ENCODE results near the gene TTLL8. TPM values are rescaled to one million over a fixed set of nuclear protein-coding genes. Genes with fewer than 3 reads are reported as not detected.

TTLL8 gene
- total and polyA plus RNA-seq, 2 donors (not counting 3 experiments of a cell fraction or from before 2014, with no cell fraction given), result not detected

DNA sequence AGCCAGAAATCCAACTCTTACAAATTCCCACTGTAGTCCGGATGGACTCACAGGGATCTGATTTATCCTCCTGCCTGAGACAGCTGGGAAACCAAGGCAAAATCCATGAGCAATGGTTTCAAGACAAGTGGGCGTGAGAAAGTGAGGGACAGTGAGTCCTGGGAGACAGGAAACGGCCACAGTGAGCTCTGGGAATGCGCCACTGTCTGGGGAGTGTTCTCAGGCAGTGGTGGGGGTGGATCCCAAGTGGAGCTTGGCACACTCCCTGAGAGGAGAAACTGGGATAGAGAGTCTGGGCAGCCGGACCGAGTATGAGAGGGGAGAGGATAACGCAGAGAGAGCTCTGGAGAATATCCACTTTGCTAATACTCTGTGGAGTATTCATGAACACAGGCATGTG is 55.3 kb downstream of the TTLL8 start:
- dilution Hi-C loops (cut with MboI; ENCODE audit: extremely low pct_ligation_motif_present, low sequenced_read_pairs) (no loop called here), intact Hi-C loops (cut with micrococcal nuclease) (no loop called here)
- Histone ChIP-seq H3K4me1 (ENCODE audit: control insufficient read depth, extremely low read depth, insufficient read depth, low read length) (no peaks in the 10 kb centered on the region), H3K79me2 (ENCODE audit: control insufficient read depth, insufficient read depth, low read length) (no peaks in the 10 kb centered on the region), H3K27me3 (ENCODE audit: control insufficient read depth in 2 of 2, insufficient read depth in 2 of 2, low read length in 2 of 2) (peaks cover 0 to 2% of the 10 kb centered on the region in 2 experiments), H3K9me3 (replicated peaks; ENCODE audit: control insufficient read depth, insufficient read depth, low read length) (no peaks in the 10 kb centered on the region), H3K4me2 (ENCODE audit: insufficient read depth, low read length) (no peak overlapping the region), H3K9me1 (replicated peaks; ENCODE audit: control insufficient read depth, extremely low read depth, insufficient read depth, low read length) (no peaks in the 10 kb centered on the region), H4K20me1 (replicated peaks; ENCODE audit: control insufficient read depth, extremely low read depth, insufficient read depth, low read length) (no peaks in the 10 kb centered on the region), H3K36me3 (ENCODE audit: control insufficient read depth in 2 of 2, extremely low read depth in 1 of 2, insufficient read depth in 2 of 2, low read length in 2 of 2) (no peaks in the 10 kb centered on the region), H3K9ac (replicated peaks; ENCODE audit: extremely low read depth, insufficient read depth, low read length) (no peak overlapping the region), H3K4me3 (replicated peaks in 1 of 3; ENCODE audit: insufficient read depth in 1 of 3, low read depth in 1 of 3, low read length in 3 of 3) (no peak overlapping the region), H3K27ac (ENCODE audit: insufficient read depth, low read depth, low read length) (no peak overlapping the region), H2AFZ (ENCODE audit: low read depth, low read length) (no peak overlapping the region)
- TF ChIP-seq MYC (IDR thresholded peaks at IDR 0.05; ENCODE audit: low read depth, low read length) (no peak), JUN (IDR thresholded peaks at IDR 0.05; ENCODE audit: borderline replicate concordance, insufficient read depth, insufficient read length, low read depth) (no peak)
- ChIA-PET POLR2A (no interaction called here), CTCF (interaction anchor here (1.1 to 1.2 kb wide), 3 partner anchors 9 to 113 kb away, joined by 3 to 4 read pairs (median 3); no protein-coding TSS in a partner anchor)
- FAIRE-seq (no peak), DNase-seq (ENCODE audit: low read depth, low spot score) (no peak)
- no TSS peak for BruUV-seq (replicated peaks)

GRCh38 chr22:50001388-50002231 is 56.5 kb downstream of the TTLL8 start:
- no TSS peak for BruUV-seq (replicated peaks)
- Histone ChIP-seq H3K9ac (replicated peaks; ENCODE audit: extremely low read depth, insufficient read depth, low read length) (no peak overlapping the region), H2AFZ (ENCODE audit: low read depth, low read length) (no peak overlapping the region), H4K20me1 (replicated peaks; ENCODE audit: control insufficient read depth, extremely low read depth, insufficient read depth, low read length) (no peaks in the 10 kb centered on the region), H3K27ac (ENCODE audit: insufficient read depth, low read depth, low read length) (no peak overlapping the region), H3K4me2 (ENCODE audit: insufficient read depth, low read length) (no peak overlapping the region), H3K4me3 (replicated peaks in 1 of 3; ENCODE audit: insufficient read depth in 1 of 3, low read depth in 1 of 3, low read length in 3 of 3) (no peak overlapping the region), H3K9me3 (replicated peaks; ENCODE audit: control insufficient read depth, insufficient read depth, low read length) (no peaks in the 10 kb centered on the region), H3K27me3 (ENCODE audit: control insufficient read depth in 2 of 2, insufficient read depth in 2 of 2, low read length in 2 of 2) (peaks cover 0 to 2% of the 10 kb centered on the region in 2 experiments), H3K79me2 (ENCODE audit: control insufficient read depth, insufficient read depth, low read length) (no peaks in the 10 kb centered on the region), H3K9me1 (replicated peaks; ENCODE audit: control insufficient read depth, extremely low read depth, insufficient read depth, low read length) (no peaks in the 10 kb centered on the region), H3K4me1 (ENCODE audit: control insufficient read depth, extremely low read depth, insufficient read depth, low read length) (no peaks in the 10 kb centered on the region), H3K36me3 (ENCODE audit: control insufficient read depth in 2 of 2, extremely low read depth in 1 of 2, insufficient read depth in 2 of 2, low read length in 2 of 2) (no peaks in the 10 kb centered on the region)
- no peak for DNase-seq (ENCODE audit: low read depth, low spot score)
- CTCF ChIA-PET, result interaction anchor here (0.6 to 1.2 kb wide), 3 partner anchors 12 to 114 kb away, joined by 3 to 4 read pairs (median 3); no protein-coding TSS in a partner anchor
- TF ChIP-seq, protein P1, sequence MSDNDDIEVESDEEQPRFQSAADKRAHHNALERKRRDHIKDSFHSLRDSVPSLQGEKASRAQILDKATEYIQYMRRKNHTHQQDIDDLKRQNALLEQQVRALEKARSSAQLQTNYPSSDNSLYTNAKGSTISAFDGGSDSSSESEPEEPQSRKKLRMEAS (IDR thresholded peaks at IDR 0.05; ENCODE audit: insufficient read depth, insufficient read length), result no peak
- TF ChIP-seq, protein P2, sequence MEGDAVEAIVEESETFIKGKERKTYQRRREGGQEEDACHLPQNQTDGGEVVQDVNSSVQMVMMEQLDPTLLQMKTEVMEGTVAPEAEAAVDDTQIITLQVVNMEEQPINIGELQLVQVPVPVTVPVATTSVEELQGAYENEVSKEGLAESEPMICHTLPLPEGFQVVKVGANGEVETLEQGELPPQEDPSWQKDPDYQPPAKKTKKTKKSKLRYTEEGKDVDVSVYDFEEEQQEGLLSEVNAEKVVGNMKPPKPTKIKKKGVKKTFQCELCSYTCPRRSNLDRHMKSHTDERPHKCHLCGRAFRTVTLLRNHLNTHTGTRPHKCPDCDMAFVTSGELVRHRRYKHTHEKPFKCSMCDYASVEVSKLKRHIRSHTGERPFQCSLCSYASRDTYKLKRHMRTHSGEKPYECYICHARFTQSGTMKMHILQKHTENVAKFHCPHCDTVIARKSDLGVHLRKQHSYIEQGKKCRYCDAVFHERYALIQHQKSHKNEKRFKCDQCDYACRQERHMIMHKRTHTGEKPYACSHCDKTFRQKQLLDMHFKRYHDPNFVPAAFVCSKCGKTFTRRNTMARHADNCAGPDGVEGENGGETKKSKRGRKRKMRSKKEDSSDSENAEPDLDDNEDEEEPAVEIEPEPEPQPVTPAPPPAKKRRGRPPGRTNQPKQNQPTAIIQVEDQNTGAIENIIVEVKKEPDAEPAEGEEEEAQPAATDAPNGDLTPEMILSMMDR (IDR thresholded peaks at IDR 0.05; ENCODE audit: extremely low read depth in 1 of 2, insufficient read depth in 1 of 2, low read depth in 1 of 2, low read length in 2 of 2), result no peak
- TF ChIP-seq POLR2AphosphoS5 (IDR thresholded peaks at IDR 0.05; ENCODE audit: insufficient read depth, low read depth, low read length) (no peak), EZH2 (IDR thresholded peaks at IDR 0.05; ENCODE audit: borderline replicate concordance, low read depth, low read length, severe bottlenecking) (no peak), FOS (IDR thresholded peaks at IDR 0.05; ENCODE audit: borderline replicate concordance, insufficient read depth, low read length) (no peak), JUN (IDR thresholded peaks at IDR 0.05; ENCODE audit: borderline replicate concordance, insufficient read depth, insufficient read length, low read depth) (no peak), POLR2A (IDR thresholded peaks at IDR 0.05; ENCODE audit: low read depth, low read length) (no peak), GATA2 (IDR thresholded peaks at IDR 0.05; ENCODE audit: insufficient read depth, insufficient read length, low read depth, low read length) (no peak), MYC (IDR thresholded peaks at IDR 0.05; ENCODE audit: low read depth, low read length) (no peak)
- POLR2A ChIA-PET, result no interaction called here
- no peak for FAIRE-seq
- dilution Hi-C loops (cut with MboI; ENCODE audit: extremely low pct_ligation_motif_present, low sequenced_read_pairs), result no loop called here
- intact Hi-C loops (cut with micrococcal nuclease), result no loop called here
